Keratinocyte (primary cell): ENCODE data around the gene TRDN. TPM values are rescaled to one million over a fixed set of nuclear protein-coding genes. Genes with fewer than 3 reads are reported as not detected.
"Not testable (repeated sequence)": the region's sequence is repeated elsewhere in the genome, so short reads cannot be mapped to it uniquely, and the experiment has no call there.

ENCODE experiments used
- DNase-seq: peaks from one replicate; pipeline ENCODE4 v3.0.0-alpha.2; 2011; ENCODE audit warnings: low read depth, missing footprints, low spot score
- FAIRE-seq: peaks from 2 replicates; lab custom pipeline; 2011; peaks lifted over from hg19 to GRCh38; lab: Jason Lieb, UNC
- H2AFZ ChIP-seq: 2 replicates; pipeline ENCODE4 v1.6.0; 2012; ENCODE audit warnings: low read length, control low read depth, inconsistent platforms; ENCODE audit not compliant: control insufficient read depth
- H3K27ac ChIP-seq: 2 replicates; pipeline ENCODE4 v1.5.1; 2011; ENCODE audit warnings: low read length; ENCODE audit not compliant: control insufficient read depth, insufficient read depth
- H3K27me3 ChIP-seq: 3 replicates; pipeline ENCODE4 v1.6.0; 2011; ENCODE audit warnings: low read length; ENCODE audit not compliant: control insufficient read depth, insufficient read depth; ENCODE audit errors: extremely low read depth
- H3K36me3 ChIP-seq, 2 experiments: 2 replicates in 1 of 2; 3 replicates in 1 of 2; pipeline ENCODE4 v1.5.1; 2011; ENCODE audit warnings: low read length in 2 of 2, mild to moderate bottlenecking in 1 of 2; ENCODE audit not compliant: control insufficient read depth in 2 of 2, insufficient read depth in 2 of 2; ENCODE audit errors: extremely low read depth in 1 of 2
- H3K4me1 ChIP-seq: 3 replicates; pipeline ENCODE4 v1.5.1; 2011; ENCODE audit warnings: low read length; ENCODE audit not compliant: control insufficient read depth, insufficient read depth; ENCODE audit errors: extremely low read depth
- H3K4me2 ChIP-seq: 3 replicates; pipeline ENCODE4 v1.6.0; 2011; ENCODE audit warnings: low read depth, low read length; ENCODE audit not compliant: control insufficient read depth, insufficient read depth; ENCODE audit errors: extremely low read depth
- H3K4me3 ChIP-seq, 3 experiments: fragments of 200-600 bp in 1 of 3; sonication (generic) in 1 of 3; 2 replicates in 2 of 3; 3 replicates in 1 of 3; pipeline ENCODE4 v1.5.1; 2011 to 2016; ENCODE audit warnings: low read length in 3 of 3, mild to moderate bottlenecking in 3 of 3, control low read depth in 2 of 3, inconsistent platforms in 1 of 3, low read depth in 1 of 3, mixed read lengths in 1 of 3, mixed run types in 1 of 3, moderate library complexity in 1 of 3; ENCODE audit not compliant: control insufficient read depth in 2 of 3, insufficient read depth in 2 of 3; ENCODE audit errors: extremely low read depth in 1 of 3
- H3K79me2 ChIP-seq: 2 replicates; pipeline ENCODE4 v1.6.0; 2012; ENCODE audit warnings: low read length; ENCODE audit not compliant: control insufficient read depth, insufficient read depth
- H3K9ac ChIP-seq: 3 replicates; pipeline ENCODE4 v1.6.0; 2011; ENCODE audit warnings: low read length; ENCODE audit not compliant: control insufficient read depth, insufficient read depth; ENCODE audit errors: extremely low read depth
- H3K9me1 ChIP-seq: 3 replicates; pipeline ENCODE4 v1.6.0; 2011; ENCODE audit warnings: low read length; ENCODE audit not compliant: control insufficient read depth, insufficient read depth; ENCODE audit errors: extremely low read depth
- H3K9me3 ChIP-seq: 2 replicates; pipeline ENCODE4 v1.5.1; 2012; ENCODE audit warnings: low read depth, low read length; ENCODE audit not compliant: control insufficient read depth
- H4K20me1 ChIP-seq: 3 replicates; pipeline ENCODE4 v1.6.0; 2011; ENCODE audit warnings: low read length; ENCODE audit not compliant: control insufficient read depth, insufficient read depth; ENCODE audit errors: extremely low read depth
- EZH2 ChIP-seq: IDR thresholded peaks from one replicate; pipeline ENCODE4 v1.6.1; 2012; ENCODE audit warnings: inconsistent platforms, mild to moderate bottlenecking, low read length, moderate library complexity
- dilution Hi-C: fragments of 300-500 bp; cut with MboI; formaldehyde crosslinking; loops from one replicate; pipeline ENCODE4 v1.7.0; 2020; ENCODE audit warnings: low sequenced_read_pairs; ENCODE audit not compliant: extremely low pct_ligation_motif_present
- polyA plus RNA-seq, 5 experiments: library from polyadenylated mRNA; depleted of rRNA in 3 of 5; stranded (reverse) in 3 of 5; stranded (forward) in 1 of 5; unstranded in 1 of 5; fragments of >200 nt; gene quantifications; 1 replicate in 1 of 5; 2 replicates in 3 of 5; 3 replicates in 1 of 5; pipeline versions ENCODE4 v1.2.1 to v1.2.3, GENCODE V29; 2011 to 2012; ENCODE audit warnings: missing spikeins in 2 of 5, low read depth in 1 of 5, low replicate concordance in 1 of 5
- TF ChIP-seq, protein P1 (sequence below), 3 experiments: IDR thresholded peaks in 1 of 3; conservative IDR thresholded peaks in 1 of 3; optimal IDR thresholded peaks in 1 of 3; 2 replicates in 2 of 3; 3 replicates in 1 of 3; pipeline versions ENCODE3 to v1.5.1; 2011; ENCODE audit warnings: low read length in 3 of 3, mild to moderate bottlenecking in 3 of 3, moderate library complexity in 2 of 3, control low read depth in 1 of 3, inconsistent platforms in 1 of 3; ENCODE audit not compliant: insufficient read depth in 2 of 3; ENCODE audit errors: extremely low read depth in 1 of 3

TRDN gene
- polyA plus RNA-seq, 1 donor (not counting 4 experiments of a cell fraction or from before 2014, with no cell fraction given) = not detected

DNA sequence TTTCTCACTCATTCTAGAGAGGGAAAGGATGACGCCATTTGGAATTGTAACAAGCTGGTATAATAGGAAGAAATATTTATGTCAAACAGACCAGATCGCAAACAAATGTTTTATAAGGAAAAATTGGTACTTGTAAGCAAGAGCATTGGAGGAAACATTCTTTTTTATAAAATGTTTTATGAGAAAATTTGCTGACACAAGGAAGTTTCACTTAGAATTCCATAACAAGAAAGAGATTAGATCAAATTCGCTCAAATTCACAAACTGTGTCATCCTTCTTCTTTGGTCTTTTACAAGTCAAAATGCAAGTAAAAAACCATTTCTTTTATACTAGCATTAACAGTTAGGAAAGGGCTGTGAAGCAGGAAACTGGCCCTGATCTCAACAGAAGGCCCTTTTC, 179.9 kb downstream of the TRDN start:
- Histone ChIP-seq H3K9ac (no peak overlapping the region), H3K27ac (no peak overlapping the region), H4K20me1 (no peaks in the 10 kb centered on the region), H3K9me1 (no peaks in the 10 kb centered on the region), H3K79me2 (no peaks in the 10 kb centered on the region), H3K36me3 (no peaks in the 10 kb centered on the region), H3K4me2 (no peak overlapping the region), H3K4me1 (no peaks in the 10 kb centered on the region), H3K4me3 (no peak overlapping the region), H3K27me3 (no peaks in the 10 kb centered on the region), H3K9me3 (no peaks in the 10 kb centered on the region), H2AFZ (no peak overlapping the region)
- dilution Hi-C loops = no loop called here
- no peak for DNase-seq
- TF ChIP-seq, protein P1, sequence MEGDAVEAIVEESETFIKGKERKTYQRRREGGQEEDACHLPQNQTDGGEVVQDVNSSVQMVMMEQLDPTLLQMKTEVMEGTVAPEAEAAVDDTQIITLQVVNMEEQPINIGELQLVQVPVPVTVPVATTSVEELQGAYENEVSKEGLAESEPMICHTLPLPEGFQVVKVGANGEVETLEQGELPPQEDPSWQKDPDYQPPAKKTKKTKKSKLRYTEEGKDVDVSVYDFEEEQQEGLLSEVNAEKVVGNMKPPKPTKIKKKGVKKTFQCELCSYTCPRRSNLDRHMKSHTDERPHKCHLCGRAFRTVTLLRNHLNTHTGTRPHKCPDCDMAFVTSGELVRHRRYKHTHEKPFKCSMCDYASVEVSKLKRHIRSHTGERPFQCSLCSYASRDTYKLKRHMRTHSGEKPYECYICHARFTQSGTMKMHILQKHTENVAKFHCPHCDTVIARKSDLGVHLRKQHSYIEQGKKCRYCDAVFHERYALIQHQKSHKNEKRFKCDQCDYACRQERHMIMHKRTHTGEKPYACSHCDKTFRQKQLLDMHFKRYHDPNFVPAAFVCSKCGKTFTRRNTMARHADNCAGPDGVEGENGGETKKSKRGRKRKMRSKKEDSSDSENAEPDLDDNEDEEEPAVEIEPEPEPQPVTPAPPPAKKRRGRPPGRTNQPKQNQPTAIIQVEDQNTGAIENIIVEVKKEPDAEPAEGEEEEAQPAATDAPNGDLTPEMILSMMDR (optimal IDR thresholded peaks at IDR 0.05 in 1 of 3, IDR thresholded peaks at IDR 0.05 in 1 of 3, conservative IDR thresholded peaks at IDR 0.05 in 1 of 3; ENCODE audit: extremely low read depth in 1 of 3, insufficient read depth in 2 of 3, low read length in 3 of 3) = no peak
- no peak for TF ChIP-seq EZH2
- FAIRE-seq = no peak

DNA sequence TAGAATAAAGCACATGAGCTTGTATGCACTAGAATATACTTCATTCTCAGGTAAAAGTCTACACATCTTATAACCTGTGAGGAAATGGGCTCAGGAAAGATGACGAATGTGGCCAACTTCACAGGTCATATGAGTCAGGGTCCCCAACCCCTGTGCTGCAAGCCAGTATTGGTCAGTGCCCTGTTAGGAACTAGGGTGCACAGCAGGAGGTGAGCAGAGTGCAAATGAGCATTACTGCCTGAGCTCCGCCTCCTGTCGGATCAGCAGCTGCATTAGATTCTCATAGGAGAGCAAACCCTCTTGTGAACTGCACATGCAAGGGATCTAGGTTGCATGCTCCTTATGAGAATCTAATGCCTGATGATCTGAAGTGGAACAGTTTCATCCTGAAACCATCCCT, 182.3 kb downstream of the TRDN start:
- no peaks in the 10 kb centered on the region for H3K9me3 ChIP-seq
- no peak overlapping the region for H3K4me3 ChIP-seq
- no peak overlapping the region for H2AFZ ChIP-seq
- no peaks in the 10 kb centered on the region for H3K27me3 ChIP-seq
- no peak for TF ChIP-seq EZH2
- TF ChIP-seq, protein P1 (optimal IDR thresholded peaks at IDR 0.05 in 1 of 3, IDR thresholded peaks at IDR 0.05 in 1 of 3, conservative IDR thresholded peaks at IDR 0.05 in 1 of 3; ENCODE audit: extremely low read depth in 1 of 3, insufficient read depth in 2 of 3, low read length in 3 of 3) = no peak
- H3K4me2 ChIP-seq = no peak overlapping the region
- H4K20me1 ChIP-seq = no peaks in the 10 kb centered on the region
- H3K27ac ChIP-seq = no peak overlapping the region
- no peaks in the 10 kb centered on the region for H3K79me2 ChIP-seq
- H3K36me3 ChIP-seq = no peaks in the 10 kb centered on the region
- no peak overlapping the region for H3K9ac ChIP-seq
- no peaks in the 10 kb centered on the region for H3K9me1 ChIP-seq
- H3K4me1 ChIP-seq = no peaks in the 10 kb centered on the region
- DNase-seq (no peak), FAIRE-seq (no peak)
- dilution Hi-C loops = no loop called here

- DNase-seq, H2AFZ ChIP-seq, H3K27ac ChIP-seq, H3K9ac ChIP-seq, H3K27me3 ChIP-seq, FAIRE-seq, H4K20me1 ChIP-seq, H3K9me3 ChIP-seq, H3K79me2 ChIP-seq, H3K4me3 ChIP-seq, H3K9me1 ChIP-seq, dilution Hi-C loops, H3K4me2 ChIP-seq, H3K36me3 ChIP-seq, H3K4me1 ChIP-seq: not testable (repeated sequence)
These were observed 183.7 kb downstream of the TRDN start for GRCh38 chr6:123453071-123453470.
